Dendritic cell treated with granulocyte-macrophage colony-stimulating factor and Interleukin-4, amounts not matched to agents 40 ng/mL and 50 ng/mL, for 4 days (primary cell): ENCODE results near the gene RASGEF1C.
A peak's percentile ranks its signal among the peaks of the same experiment; 100 is the strongest.

Source experiments
- H3K27ac Mint-ChIP-seq: one replicate; pipeline ENCODE4 v1.8.0; 2022; ENCODE audit warnings: mild to moderate bottlenecking, mixed read lengths
- H3K27me3 Mint-ChIP-seq: one replicate; pipeline ENCODE4 v1.8.0; 2022; ENCODE audit warnings: mild to moderate bottlenecking, mixed read lengths
- H3K36me3 Mint-ChIP-seq: one replicate; pipeline ENCODE4 v1.8.0; 2022; ENCODE audit warnings: low read depth, mixed read lengths
- H3K4me1 Mint-ChIP-seq: one replicate; pipeline ENCODE4 v1.8.0; 2022; ENCODE audit warnings: low read depth, mixed read lengths
- H3K4me3 Mint-ChIP-seq: one replicate; pipeline ENCODE4 v1.8.0; 2022; ENCODE audit warnings: mild to moderate bottlenecking, moderate library complexity, mixed read lengths
- H3K9me3 Mint-ChIP-seq: one replicate; pipeline ENCODE4 v1.8.0; 2022; ENCODE audit warnings: mixed read lengths
- intact Hi-C: fragments of 100-400 bp; cut with micrococcal nuclease; formaldehyde crosslinking; loops from one replicate; pipeline ENCODE4 v1.15.0; 2022

Gene RASGEF1C

GRCh38 chr5:180100621-180101450 is 108.2 kb downstream of the RASGEF1C start:
- H3K27me3 Mint-ChIP-seq = peaks cover 14% of the 10 kb centered on the region
- H3K36me3 Mint-ChIP-seq = no peaks in the 10 kb centered on the region
- peaks cover 10% of the 10 kb centered on the region for H3K4me1 Mint-ChIP-seq
- H3K27ac Mint-ChIP-seq = no peak overlapping the region
- H3K9me3 Mint-ChIP-seq = peaks cover 9% of the 10 kb centered on the region
- intact Hi-C loops = no loop called here
- H3K4me3 Mint-ChIP-seq = no peak overlapping the region

GRCh38 chr5:180099733-180100611 is 109.0 kb downstream of the RASGEF1C start:
- H3K4me3 Mint-ChIP-seq = no peak overlapping the region
- H3K9me3 Mint-ChIP-seq = peaks cover 8% of the 10 kb centered on the region
- intact Hi-C loops = no loop called here
- H3K27me3 Mint-ChIP-seq = peaks cover 16% of the 10 kb centered on the region
- H3K4me1 Mint-ChIP-seq = peaks cover 16% of the 10 kb centered on the region
- no peak overlapping the region for H3K27ac Mint-ChIP-seq
- no peaks in the 10 kb centered on the region for H3K36me3 Mint-ChIP-seq

- peaks cover 8% of the 10 kb centered on the region for H3K9me3 Mint-ChIP-seq
- peaks cover 23% of the 10 kb centered on the region for H3K4me1 Mint-ChIP-seq
- peaks cover 16% of the 10 kb centered on the region for H3K27me3 Mint-ChIP-seq
- H3K27ac Mint-ChIP-seq = no peak overlapping the region
- H3K4me3 Mint-ChIP-seq = no peak overlapping the region
- intact Hi-C loops = no loop called here
- no peaks in the 10 kb centered on the region for H3K36me3 Mint-ChIP-seq
Observed at GRCh38 chr5:180098991-180099732, 109.8 kb downstream of the RASGEF1C start.

GRCh38 chr5:180098526-180098925 is 110.5 kb downstream of the RASGEF1C start:
- peaks cover 16% of the 10 kb centered on the region for H3K27me3 Mint-ChIP-seq
- no peak overlapping the region for H3K27ac Mint-ChIP-seq
- peaks cover 29% of the 10 kb centered on the region for H3K4me1 Mint-ChIP-seq
- intact Hi-C loops = no loop called here
- H3K9me3 Mint-ChIP-seq = peaks cover 8% of the 10 kb centered on the region
- no peak overlapping the region for H3K4me3 Mint-ChIP-seq
- no peaks in the 10 kb centered on the region for H3K36me3 Mint-ChIP-seq

GRCh38 chr5:180097926-180098325 is 111.1 kb downstream of the RASGEF1C start:
- no peak overlapping the region for H3K27ac Mint-ChIP-seq
- H3K36me3 Mint-ChIP-seq = no peaks in the 10 kb centered on the region
- H3K4me1 Mint-ChIP-seq = peaks cover 35% of the 10 kb centered on the region
- no peak overlapping the region for H3K4me3 Mint-ChIP-seq
- peaks cover 8% of the 10 kb centered on the region for H3K9me3 Mint-ChIP-seq
- H3K27me3 Mint-ChIP-seq = peaks cover 10% of the 10 kb centered on the region
- intact Hi-C loops = no loop called here

- H3K27me3 Mint-ChIP-seq = peaks cover 8% of the 10 kb centered on the region
Observed at GRCh38 chr5:180097163-180097894, 111.7 kb downstream of the RASGEF1C start.

GRCh38 chr5:180096616-180097015 is 112.4 kb downstream of the RASGEF1C start:
- H3K4me1 Mint-ChIP-seq = peaks cover 48% of the 10 kb centered on the region
- peaks cover 8% of the 10 kb centered on the region for H3K9me3 Mint-ChIP-seq
- H3K36me3 Mint-ChIP-seq = no peaks in the 10 kb centered on the region
- H3K27ac Mint-ChIP-seq = no peak overlapping the region
- H3K4me3 Mint-ChIP-seq = no peak overlapping the region
- intact Hi-C loops = no loop called here
- peaks cover 5% of the 10 kb centered on the region for H3K27me3 Mint-ChIP-seq

More at GRCh38 chr5:180097163-180097894, 111.7 kb downstream of the RASGEF1C start:
- peaks cover 41% of the 10 kb centered on the region for H3K4me1 Mint-ChIP-seq
- H3K9me3 Mint-ChIP-seq = peaks cover 8% of the 10 kb centered on the region
- no peak overlapping the region for H3K27ac Mint-ChIP-seq
- intact Hi-C loops = no loop called here
- no peaks in the 10 kb centered on the region for H3K36me3 Mint-ChIP-seq
- no peak overlapping the region for H3K4me3 Mint-ChIP-seq

- H3K4me3 Mint-ChIP-seq = no peak overlapping the region
- H3K36me3 Mint-ChIP-seq = no peaks in the 10 kb centered on the region
- H3K27me3 Mint-ChIP-seq = peaks cover 2% of the 10 kb centered on the region
- intact Hi-C loops = no loop called here
- H3K9me3 Mint-ChIP-seq = peaks cover 8% of the 10 kb centered on the region
- H3K27ac Mint-ChIP-seq = peak overlapping the region; percentile 92
- H3K4me1 Mint-ChIP-seq = peaks cover 55% of the 10 kb centered on the region
Observed at GRCh38 chr5:180095545-180095944, 113.5 kb downstream of the RASGEF1C start.

- peaks cover 61% of the 10 kb centered on the region for H3K4me1 Mint-ChIP-seq
- peaks cover 5% of the 10 kb centered on the region for H3K27me3 Mint-ChIP-seq
- intact Hi-C loops = loop anchor here (5.0 kb wide), 1 partner anchor 292 kb away; no protein-coding TSS in a partner anchor
- H3K4me3 Mint-ChIP-seq = peak overlapping the region; percentile 11
- peak overlapping the region; percentile 92 for H3K27ac Mint-ChIP-seq
- H3K36me3 Mint-ChIP-seq = no peaks in the 10 kb centered on the region
- peaks cover 8% of the 10 kb centered on the region for H3K9me3 Mint-ChIP-seq
Observed at GRCh38 chr5:180093651-180094382, 115.2 kb downstream of the RASGEF1C start.

GRCh38 chr5:180093241-180093640 is 115.8 kb downstream of the RASGEF1C start:
- H3K27me3 Mint-ChIP-seq = peaks cover 5% of the 10 kb centered on the region
- peak overlapping the region; percentile 92 for H3K27ac Mint-ChIP-seq
- H3K4me3 Mint-ChIP-seq = peak overlapping the region; percentile 11
- intact Hi-C loops = loop anchor here (5.0 kb wide), 1 partner anchor 291 kb away; no protein-coding TSS in a partner anchor
- H3K9me3 Mint-ChIP-seq = peaks cover 8% of the 10 kb centered on the region
- H3K4me1 Mint-ChIP-seq = peaks cover 61% of the 10 kb centered on the region
- H3K36me3 Mint-ChIP-seq = no peaks in the 10 kb centered on the region

- Mint-ChIP-seq H3K27ac (peak overlapping the region; percentile 92), H3K27me3 (peaks cover 5% of the 10 kb centered on the region), H3K9me3 (peaks cover under 1% of the 10 kb centered on the region), H3K4me3 (peak overlapping the region; percentile 88), H3K36me3 (no peaks in the 10 kb centered on the region), H3K4me1 (peaks cover 58% of the 10 kb centered on the region)
- intact Hi-C loops = loop anchor here (2.0 to 5.0 kb wide), 2 partner anchors 20 to 289 kb away; partner anchors contain the start of gene RNF130
Observed at GRCh38 chr5:180090769-180091546, 118.1 kb downstream of the RASGEF1C start.
